Activated CD8-positive, alpha-beta memory T cell treated with anti-CD3 and anti-CD28 coated beads, Interleukin-2, amount 10 ng/mL, durations not matched to agents 7 days and 5 days (primary cell): ENCODE data around the gene ACOT4. TPM values are rescaled to one million over a fixed set of nuclear protein-coding genes. Genes with fewer than 3 reads are reported as not detected.

Experiments used
- total RNA-seq, 2 experiments: library from RNA; stranded (reverse); gene quantifications; one replicate each; pipeline ENCODE4 v1.2.3, GENCODE V29; 2021

The ACOT4 gene
- total RNA-seq, 2 experiments from 2014 or later = 1.5 to 2.1 TPM

Other genes with a start within 250 kb of the ACOT4 start
- gene NUMB, start 133.3 kb upstream of the ACOT4 start, total RNA-seq = 10 to 100 TPM; 44.8 to 45.2 TPM
- 10 to 100 TPM; 20.7 to 25.6 TPM for gene RIOX1, start 100.9 kb upstream of the ACOT4 start, total RNA-seq
- 1 to 10 TPM; 2.5 to 4.3 TPM for gene ACOT1, start 54.7 kb upstream of the ACOT4 start, total RNA-seq
- not detected for gene HEATR4, start 32.9 kb upstream of the ACOT4 start, total RNA-seq
- 10 to 100 TPM; 15.6 to 23.8 TPM for gene ACOT2, start 22.7 kb upstream of the ACOT4 start, total RNA-seq
- gene ACOT6, start 20.6 kb downstream of the ACOT4 start, total RNA-seq = not detected
- gene DNAL1, start 53.1 kb downstream of the ACOT4 start, total RNA-seq = 1 to 10 TPM; 8.8 to 9.1 TPM
- 10 to 100 TPM; 27.1 to 36.6 TPM for gene PNMA1, start 122.5 kb downstream of the ACOT4 start, total RNA-seq